H1 (cell line): ENCODE data around the gene COL8A1. TPM values are rescaled to one million over a fixed set of nuclear protein-coding genes. Genes with fewer than 3 reads are reported as not detected.

Experiments
- ASH2L ChIP-seq: fragments of 200-600, 300-600 bp; sonication (generic); IDR thresholded peaks from one replicate; pipeline ENCODE4 v1.7.1; 2017; ENCODE audit warnings: low read length
- MAFK ChIP-seq: IDR thresholded peaks from 2 replicates; pipeline ENCODE4 v1.6.1; 2012; ENCODE audit warnings: low read depth, mild to moderate bottlenecking, improper control_type of control experiment, low read length
- POLR2A ChIP-seq, 2 experiments: IDR thresholded peaks; 1 replicate in 1 of 2; 2 replicates in 1 of 2; pipeline ENCODE4 v1.6.1; 2011; ENCODE audit warnings: low read depth in 2 of 2, low read length in 2 of 2, mild to moderate bottlenecking in 2 of 2; ENCODE audit errors: control extremely low read depth in 1 of 2
- RXRA ChIP-seq: IDR thresholded peaks from 2 replicates; pipeline ENCODE4 v1.6.1; 2011; ENCODE audit warnings: low read depth, mild to moderate bottlenecking, low read length, moderate library complexity; ENCODE audit not compliant: insufficient read depth
- TBP ChIP-seq: IDR thresholded peaks from 2 replicates; pipeline ENCODE4 v1.6.1; 2011; ENCODE audit warnings: low read depth, low read length, improper control_type of control experiment
- polyA plus RNA-seq, 7 experiments: library from polyadenylated mRNA; depleted of rRNA in 3 of 7; stranded (reverse) in 5 of 7; unstranded in 2 of 7; fragments of >200 nt in 5 of 7; fragments of 200-250 nt in 2 of 7; gene quantifications; 1 replicate in 5 of 7; 2 replicates in 1 of 7; 4 replicates in 1 of 7; pipeline versions ENCODE4 v1.2.1 to v1.2.3, GENCODE V29; 2011 to 2013; ENCODE audit warnings: missing spikeins in 2 of 7, mixed read lengths in 2 of 7
- total RNA-seq: library from RNA; stranded (reverse); fragmentation: NEBNext Ultra II Directional; extraction: Animal tissue kit (Norgen Biotek cat#: 25700); gene quantifications from 2 replicates; pipeline ENCODE4 v1.2.1, GENCODE V29; 2021

Gene COL8A1
- total and polyA plus RNA-seq, 2 of the 8 experiments (the other 6 are each of a cell fraction or from before 2014, with no cell fraction given) = 0.21 to 1.2 TPM

GRCh38 chr3:99599894-99600293 is 38.5 kb upstream of the COL8A1 start (continued):
- no peak for TF ChIP-seq POLR2A (IDR thresholded peaks at IDR 0.05; ENCODE audit: control extremely low read depth in 1 of 2, low read depth in 2 of 2, low read length in 2 of 2)
- TF ChIP-seq ASH2L = no peak
- no peak for TF ChIP-seq RXRA
- no peak for TF ChIP-seq MAFK
- no peak for TF ChIP-seq TBP
